A549 treated with AZD2906 at 1 μM for 4 hours (cell line): ENCODE measurements around the gene GNL1. TPM values are rescaled to one million over a fixed set of nuclear protein-coding genes. Genes with fewer than 3 reads are reported as not detected.

Experiments
- total RNA-seq: library from RNA; stranded (reverse); fragments of 200-300 nt; extraction: Qiagen RNA extraction; gene quantifications from 5 replicates; pipeline ENCODE4 v1.2.3, GENCODE V29; 2022

Gene GNL1, protein sequence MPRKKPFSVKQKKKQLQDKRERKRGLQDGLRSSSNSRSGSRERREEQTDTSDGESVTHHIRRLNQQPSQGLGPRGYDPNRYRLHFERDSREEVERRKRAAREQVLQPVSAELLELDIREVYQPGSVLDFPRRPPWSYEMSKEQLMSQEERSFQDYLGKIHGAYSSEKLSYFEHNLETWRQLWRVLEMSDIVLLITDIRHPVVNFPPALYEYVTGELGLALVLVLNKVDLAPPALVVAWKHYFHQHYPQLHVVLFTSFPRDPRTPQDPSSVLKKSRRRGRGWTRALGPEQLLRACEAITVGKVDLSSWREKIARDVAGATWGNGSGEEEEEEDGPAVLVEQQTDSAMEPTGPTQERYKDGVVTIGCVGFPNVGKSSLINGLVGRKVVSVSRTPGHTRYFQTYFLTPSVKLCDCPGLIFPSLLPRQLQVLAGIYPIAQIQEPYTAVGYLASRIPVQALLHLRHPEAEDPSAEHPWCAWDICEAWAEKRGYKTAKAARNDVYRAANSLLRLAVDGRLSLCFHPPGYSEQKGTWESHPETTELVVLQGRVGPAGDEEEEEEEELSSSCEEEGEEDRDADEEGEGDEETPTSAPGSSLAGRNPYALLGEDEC
- total RNA-seq: 26.8 to 32.9 TPM (median 30.8 TPM) in 5 replicates

DNA sequence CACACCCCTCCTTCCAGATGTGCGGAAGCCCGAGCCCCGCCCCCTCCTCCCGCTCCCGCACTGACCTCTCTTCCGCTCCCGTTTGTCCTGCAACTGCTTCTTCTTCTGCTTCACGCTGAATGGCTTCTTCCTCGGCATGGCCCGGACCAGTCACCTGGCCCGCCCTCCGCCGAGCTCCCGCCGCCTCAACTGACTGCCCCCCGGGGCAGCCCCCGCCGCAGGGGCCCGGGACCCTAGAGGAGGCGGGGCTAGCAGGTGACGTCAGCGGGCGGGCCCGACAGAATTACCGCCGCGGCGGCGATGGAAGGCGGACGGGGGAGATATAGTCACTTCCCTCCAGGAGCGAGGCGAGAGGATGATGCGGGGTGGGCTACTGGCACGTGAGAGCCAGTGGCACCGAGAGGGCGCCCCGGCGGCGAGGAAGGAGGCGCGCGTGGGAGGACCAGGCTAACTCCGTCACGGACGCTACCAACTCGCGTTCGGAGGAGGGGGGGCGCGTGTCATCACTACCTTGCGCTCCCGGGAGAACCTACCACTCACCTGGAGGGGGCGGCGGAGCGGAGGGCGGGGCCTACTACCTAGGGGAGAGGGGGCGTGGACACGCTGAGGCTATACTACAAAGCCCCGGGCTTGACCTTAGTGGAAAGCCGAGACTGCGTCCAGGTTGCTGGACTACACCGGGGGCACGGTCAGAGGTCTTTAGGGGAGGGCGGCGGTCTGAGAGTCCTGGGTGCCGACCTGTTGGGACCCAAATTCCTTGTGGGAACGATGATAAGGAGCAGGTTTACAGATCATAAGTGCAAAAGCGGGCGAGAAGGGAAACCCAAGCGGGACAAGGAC lies at the start of gene GNL1:
Gene GNL1 (minus strand): TSS at position 424 of the 840 bp plus-strand sequence. CDS start 286 bp downstream, at position 138.

DNA sequence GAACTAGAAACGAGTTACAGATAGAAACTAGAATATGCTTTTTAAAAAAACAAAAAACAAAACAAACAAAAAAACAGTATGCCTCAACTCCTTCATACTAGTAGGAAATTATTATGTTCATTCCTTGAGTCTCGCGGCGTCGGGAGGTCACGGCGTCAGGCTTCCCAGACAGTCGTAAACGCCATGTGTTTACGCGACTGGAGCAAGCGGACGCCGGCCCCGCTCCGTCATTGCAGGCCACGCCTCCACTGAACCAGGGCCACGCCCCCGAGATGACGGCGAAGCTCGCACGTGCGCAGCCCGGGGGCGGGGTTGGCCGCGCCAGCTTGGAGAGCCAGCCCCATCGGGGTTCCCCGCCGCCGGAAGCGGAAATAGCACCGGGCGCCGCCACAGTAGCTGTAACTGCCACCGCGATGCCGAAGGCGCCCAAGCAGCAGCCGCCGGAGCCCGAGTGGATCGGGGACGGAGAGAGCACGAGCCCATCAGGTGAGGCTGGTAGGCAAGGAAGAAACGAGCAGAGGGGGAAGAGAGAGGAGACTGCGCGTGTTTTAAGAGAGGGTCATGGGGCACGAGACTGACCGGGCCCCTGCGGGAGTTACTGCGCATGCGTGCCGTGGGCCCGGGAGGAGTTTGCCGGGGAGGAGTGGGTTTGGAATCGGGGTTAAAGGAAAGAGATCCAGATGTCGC lies 14.9 kb upstream of the GNL1 start, which contains the start of gene ABCF1:
Gene ABCF1 (plus strand): TSS at position 368 of the 687 bp plus-strand sequence. CDS start 46 bp downstream, at position 414.

DNA sequence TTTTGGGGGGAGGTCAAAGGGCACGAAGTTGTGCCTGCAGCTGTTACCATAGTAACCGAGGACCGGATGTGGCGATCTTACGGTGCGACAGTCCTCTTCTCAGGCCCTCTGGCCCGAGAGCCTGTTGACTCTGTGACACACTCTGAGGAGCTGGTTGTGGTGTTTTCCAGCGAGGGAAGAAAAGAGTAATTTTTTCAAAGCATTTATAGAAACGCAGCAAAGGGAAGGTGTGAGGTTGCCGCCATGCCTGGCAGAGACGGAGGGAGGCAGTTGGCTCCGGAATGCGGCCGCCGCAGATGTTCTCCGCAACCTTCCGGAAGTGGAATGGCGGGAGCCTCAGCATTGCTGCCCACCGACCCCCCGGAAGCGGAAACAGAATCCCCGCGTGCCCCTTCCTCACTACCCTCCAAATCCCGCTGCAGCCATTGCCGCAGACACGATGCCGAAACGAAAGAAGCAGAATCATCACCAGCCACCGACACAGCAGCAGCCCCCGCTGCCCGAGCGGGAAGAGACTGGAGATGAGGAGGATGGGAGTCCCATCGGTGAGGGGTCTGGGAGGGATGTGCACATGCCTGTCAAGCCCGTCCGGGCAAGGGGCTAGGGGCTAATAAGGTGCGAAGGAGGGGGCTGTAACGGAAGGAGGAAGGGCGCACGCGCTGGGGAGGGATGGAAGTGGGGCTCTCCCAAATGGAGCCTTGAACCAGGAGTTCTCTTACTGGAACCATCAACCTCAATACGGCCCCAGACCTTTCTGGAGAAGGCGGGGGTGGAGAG lies 805 bp upstream of the GNL1 start, which contains the start of gene PRR3:
Gene PRR3 (plus strand): TSS at position 390 of the 777 bp plus-strand sequence. CDS start 50 bp downstream, at position 440.

Other genes starting within 250 kb of the GNL1 start
- gene TRIM39, start 229.6 kb downstream of the GNL1 start, total RNA-seq: 6.3 to 8.6 TPM (median 6.9 TPM) in 5 replicates
- gene RPP21, start 211.3 kb downstream of the GNL1 start, total RNA-seq: 52.8 to 77.3 TPM (median 67.2 TPM) in 5 replicates
- 58.6 to 63.1 TPM (median 60.4 TPM) in 5 replicates for gene HLA-E, start 67.0 kb downstream of the GNL1 start, total RNA-seq
- gene PRR3, start 806 bp upstream of the GNL1 start, total RNA-seq: 15.2 to 17.3 TPM (median 16.5 TPM) in 5 replicates
- gene ABCF1, start 15.0 kb upstream of the GNL1 start, total RNA-seq: 45.1 to 57.4 TPM (median 48.6 TPM) in 5 replicates
- gene PPP1R10, start 60.8 kb upstream of the GNL1 start, total RNA-seq: 27.6 to 43.6 TPM (median 31.5 TPM) in 5 replicates
- gene MRPS18B, start 61.4 kb upstream of the GNL1 start, total RNA-seq: 70.3 to 114 TPM (median 72.6 TPM) in 5 replicates
- gene ATAT1, start 70.4 kb upstream of the GNL1 start, total RNA-seq: 4.9 to 6.4 TPM (median 5.8 TPM) in 5 replicates
- gene C6orf136, start 90.6 kb upstream of the GNL1 start, total RNA-seq: 10.9 to 13.6 TPM (median 13.2 TPM) in 5 replicates
- gene DHX16, start 116.5 kb upstream of the GNL1 start, total RNA-seq: 25.9 to 28.6 TPM (median 27.0 TPM) in 5 replicates
- 38.8 to 45.2 TPM (median 41.3 TPM) in 5 replicates for gene PPP1R18, start 130.2 kb upstream of the GNL1 start, total RNA-seq
- 21.7 to 28.7 TPM (median 27.9 TPM) in 5 replicates for gene NRM, start 134.5 kb upstream of the GNL1 start, total RNA-seq
- 15.5 to 19.2 TPM (median 15.8 TPM) in 5 replicates for gene MDC1, start 160.8 kb upstream of the GNL1 start, total RNA-seq
- gene TUBB, start 163.9 kb upstream of the GNL1 start, total RNA-seq: 793 to 945 TPM (median 901 TPM) in 5 replicates
- 83.5 to 93.1 TPM (median 90.0 TPM) in 5 replicates for gene FLOT1, start 186.2 kb upstream of the GNL1 start, total RNA-seq
- gene IER3, start 188.1 kb upstream of the GNL1 start, total RNA-seq: 40.1 to 61.9 TPM (median 59.7 TPM) in 5 replicates